ENCODE measurements around the gene AZU1.

DNA sequence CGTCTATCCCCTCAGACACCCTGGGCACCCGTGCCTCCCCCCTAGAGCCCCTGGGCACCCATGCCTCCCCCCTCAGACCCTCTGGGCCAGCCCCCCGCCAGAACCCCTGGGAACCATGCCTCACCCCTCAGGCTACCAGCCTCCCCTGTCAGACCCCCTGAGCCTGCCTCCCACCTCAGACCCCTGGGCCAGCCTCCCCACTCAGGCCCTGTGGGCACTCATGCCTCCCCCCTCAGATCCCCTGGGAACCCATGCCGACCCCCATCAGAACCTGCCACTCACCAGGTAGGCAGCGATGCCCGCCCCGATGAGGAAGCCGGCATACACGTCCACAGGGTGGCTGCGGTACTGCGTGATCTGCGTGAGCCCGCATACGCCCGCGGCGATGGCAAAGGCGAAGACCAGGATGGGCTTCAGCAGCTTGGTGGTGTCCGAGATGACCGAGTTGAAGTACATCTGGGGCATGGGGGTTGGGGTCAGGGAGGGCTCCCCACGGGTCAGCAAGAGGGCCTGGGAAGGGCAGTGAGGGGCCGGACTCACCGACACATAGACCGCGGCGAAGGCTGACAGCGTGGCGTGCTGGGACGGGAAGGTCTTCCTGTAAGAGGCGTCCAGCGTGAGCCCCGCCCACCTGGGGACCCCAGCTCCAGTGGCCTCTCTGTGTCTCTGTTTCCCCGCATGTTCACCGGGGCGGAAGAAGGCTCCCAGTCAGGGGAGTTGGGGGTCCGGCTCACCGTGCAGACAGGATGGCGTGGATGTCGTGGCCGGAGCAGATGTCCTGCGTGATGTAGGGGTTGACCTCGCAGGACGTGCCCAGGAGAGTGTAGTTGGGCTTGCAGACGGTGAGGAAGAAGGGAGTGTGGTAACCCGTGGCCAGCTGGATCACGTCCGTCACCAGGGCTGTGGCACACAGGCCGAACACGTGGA is 13.2 kb upstream of the AZU1 start:
- TF ChIP-seq CTCF (IDR thresholded peaks at IDR 0.05) (no peak), POLR2A (IDR thresholded peaks at IDR 0.05) (no peak), EP300 (IDR thresholded peaks at IDR 0.05) (no peak)

All from stomach (tissue), 4 donors.